Measurements from ENCODE around the gene PPP3CA. TPM values are rescaled to one million over a fixed set of nuclear protein-coding genes. Genes with fewer than 3 reads are reported as not detected.

The PPP3CA gene
- total and polyA plus RNA-seq, 2 of the 13 experiments (the other 11 are each of a cell fraction or from before 2014, with no cell fraction given) = 4.8 to 13.2 TPM

GRCh38 chr4:101162990-101163380 is 184.3 kb downstream of the PPP3CA start:
- Histone ChIP-seq H3K9me3 (ENCODE audit: low read length) (no peaks in the 10 kb centered on the region), H3K9ac (ENCODE audit: insufficient read depth, low read depth, low read length) (no peak overlapping the region), H3K27me3 (ENCODE audit: control insufficient read depth in 1 of 2, insufficient read depth in 2 of 2, low read length in 2 of 2) (no peaks in the 10 kb centered on the region), H3K4me1 (ENCODE audit: insufficient read depth, low read length) (peaks cover 13% of the 10 kb centered on the region), H3K4me2 (ENCODE audit: low read depth, low read length) (no peak overlapping the region), H2AFZ (ENCODE audit: low read length) (no peak overlapping the region), H4K20me1 (ENCODE audit: insufficient read depth, low read length) (no peaks in the 10 kb centered on the region), H3K79me2 (ENCODE audit: insufficient read depth, low read length) (no peaks in the 10 kb centered on the region), H3K36me3 (replicated peaks in 1 of 2; ENCODE audit: control insufficient read depth in 1 of 2, insufficient read depth in 2 of 2, low read length in 2 of 2) (no peaks in the 10 kb centered on the region; a peak in 1 of 5 replicates), H3K4me3 (replicated peaks in 1 of 3; ENCODE audit: insufficient read depth in 1 of 3, low read depth in 2 of 3, low read length in 3 of 3) (no peak overlapping the region), H3K27ac (ENCODE audit: extremely low read length, insufficient read depth, low read length) (no peak overlapping the region)
- BruUV-seq (replicated peaks) = no TSS peak
- intact Hi-C loops (cut with micrococcal nuclease; ENCODE audit: unreplicated experiment) (no loop called here), in situ Hi-C loops (cut with HindIII; ENCODE audit: extremely low pct_ligation_motif_present, low pct_unique_long_range_greater_than_20kb) (loop anchor here (10.0 kb wide), 1 partner anchor 572 kb away; no protein-coding TSS in a partner anchor)
- ATAC-seq (no peak), DNase-seq (ENCODE audit: low spot score) (no peak), FAIRE-seq (no peak)
- WGBS (ENCODE audit: low lambda C conversion rate) = 100% methylated on average over 1 of the region's 1 CpG
- ChIA-PET POLR2A (no interaction called here), CTCF (ENCODE audit: low intra/inter-chr PET ratio, low total read pairs) (no interaction called here)
- TF ChIP-seq KMT2A (CRISPR knock-in tag; IDR thresholded peaks at IDR 0.05) = no peak
- TF ChIP-seq SOX13 (IDR thresholded peaks at IDR 0.05) = no peak
- no peak for TF ChIP-seq SOX13 (CRISPR knock-in tag; conservative IDR thresholded peaks at IDR 0.05 in 1 of 2, IDR thresholded peaks at IDR 0.05 in 1 of 2)
- no peak for TF ChIP-seq ZC3H13 (CRISPR knock-in tag; IDR thresholded peaks at IDR 0.05)
- no peak for TF ChIP-seq CEBPB (IDR thresholded peaks at IDR 0.05; ENCODE audit: borderline replicate concordance, low read depth, low read length)
- TF ChIP-seq RFXAP (CRISPR knock-in tag; IDR thresholded peaks at IDR 0.05; ENCODE audit: borderline replicate concordance) = no peak
- TF ChIP-seq, protein P1, sequence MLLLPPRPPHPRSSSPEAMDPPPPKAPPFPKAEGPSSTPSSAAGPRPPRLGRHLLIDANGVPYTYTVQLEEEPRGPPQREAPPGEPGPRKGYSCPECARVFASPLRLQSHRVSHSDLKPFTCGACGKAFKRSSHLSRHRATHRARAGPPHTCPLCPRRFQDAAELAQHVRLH (CRISPR knock-in tag; IDR thresholded peaks at IDR 0.05; ENCODE audit: borderline replicate concordance, low read depth) = no peak
- no peak for TF ChIP-seq ZSCAN22 (CRISPR knock-in tag; IDR thresholded peaks at IDR 0.05)
- TF ChIP-seq HMG20B (CRISPR knock-in tag; conservative IDR thresholded peaks at IDR 0.05) = no peak
- TF ChIP-seq KDM3A (CRISPR knock-in tag; IDR thresholded peaks at IDR 0.05; ENCODE audit: low read depth) = no peak
- no peak for TF ChIP-seq ZNF616 (CRISPR knock-in tag; IDR thresholded peaks at IDR 0.05; ENCODE audit: low read depth)
